HepG2 (cell line): ENCODE data around the gene DHRS1. TPM values are rescaled to one million over a fixed set of nuclear protein-coding genes. Genes with fewer than 3 reads are reported as not detected.

Source experiments
- ARID4A ChIP-seq: sonication (generic); formaldehyde crosslinking; IDR thresholded peaks from 2 replicates; pipeline ENCODE4 v1.5.0; 2020; ENCODE audit warnings: mild to moderate bottlenecking, missing genetic modification reagents, borderline replicate concordance
- ASH2L ChIP-seq: fragments of 300-600, 200-600 bp; sonication (generic); IDR thresholded peaks from 2 replicates; pipeline ENCODE4 v1.7.0; 2017; ENCODE audit warnings: low read depth, mild to moderate bottlenecking, moderate library complexity, mixed read lengths, low read length; ENCODE audit not compliant: insufficient read length
- CENPBD1 ChIP-seq: sonication (generic); formaldehyde crosslinking; IDR thresholded peaks from 2 replicates; pipeline ENCODE4 v1.8.0; 2022; ENCODE audit warnings: missing genetic modification reagents, low read depth, mild to moderate bottlenecking, borderline replicate concordance
- KDM5B ChIP-seq: sonication (generic); formaldehyde crosslinking; IDR thresholded peaks from 2 replicates; pipeline ENCODE4 v1.4.0; 2020; ENCODE audit warnings: missing genetic modification reagents, mild to moderate bottlenecking, borderline replicate concordance
- MNT ChIP-seq: fragments of 450-650 bp; IDR thresholded peaks from 2 replicates; pipeline ENCODE4 v1.6.1; 2016
- RFXANK ChIP-seq: IDR thresholded peaks from 2 replicates; pipeline ENCODE4 v1.6.1; 2016
- SP5 ChIP-seq: IDR thresholded peaks from 2 replicates; pipeline ENCODE4 v1.6.1; 2016; ENCODE audit warnings: low read depth, borderline replicate concordance
- STAT6 ChIP-seq: sonication (generic); formaldehyde crosslinking; IDR thresholded peaks from 2 replicates; pipeline ENCODE4 v1.4.0; 2020; ENCODE audit warnings: missing genetic modification reagents, mild to moderate bottlenecking, borderline replicate concordance
- ZBTB2 ChIP-seq: sonication (generic); formaldehyde crosslinking; IDR thresholded peaks from 2 replicates; pipeline ENCODE4 v1.8.0; 2022; ENCODE audit warnings: low read depth, missing genetic modification reagents
- ZNF275 ChIP-seq: sonication (generic); formaldehyde crosslinking; IDR thresholded peaks from 2 replicates; pipeline ENCODE4 v1.8.0; 2022; ENCODE audit warnings: missing genetic modification reagents, mild to moderate bottlenecking, inconsistent platforms, borderline replicate concordance
- ZNF276 ChIP-seq: sonication (generic); formaldehyde crosslinking; IDR thresholded peaks from 2 replicates; pipeline ENCODE4 v1.4.0; 2020; ENCODE audit warnings: mild to moderate bottlenecking, low read depth, missing genetic modification reagents
- ZNF569 ChIP-seq: sonication (generic); formaldehyde crosslinking; IDR thresholded peaks from 2 replicates; pipeline ENCODE4 v1.5.0; 2020; ENCODE audit warnings: mild to moderate bottlenecking, missing genetic modification reagents, moderate library complexity, borderline replicate concordance
- ZNF891 ChIP-seq: sonication (generic); formaldehyde crosslinking; IDR thresholded peaks from 2 replicates; pipeline ENCODE4 v1.5.0; 2020; ENCODE audit warnings: mild to moderate bottlenecking, missing genetic modification reagents
- polyA plus RNA-seq, 8 experiments: library from polyadenylated mRNA; depleted of rRNA in 3 of 8; stranded (reverse) in 7 of 8; unstranded in 1 of 8; fragments of >200 nt; fragmentation: Illumina TruSeq in 4 of 8; extraction: Trizol in 4 of 8; gene quantifications; 2 replicates each; pipeline versions ENCODE4 v1.2.1 to v1.2.3, GENCODE V29; 2011 to 2016; ENCODE audit warnings: low read depth in 4 of 8, missing spikeins in 1 of 8, mixed read lengths in 1 of 8; ENCODE audit not compliant: insufficient read depth in 1 of 8
- total RNA-seq, 5 experiments: library from RNA; depleted of rRNA; stranded (reverse); fragments of >200 nt; fragmentation: Illumina TruSeq; extraction: Trizol; gene quantifications; 2 replicates each; pipeline ENCODE4 v1.2.3, GENCODE V29; 2016; ENCODE audit warnings: low read depth in 1 of 5

Gene DHRS1
- total and polyA plus RNA-seq, 2 of the 13 experiments (the other 11 are each of a cell fraction or from before 2014, with no cell fraction given) = 49.8 to 60.8 TPM

- TF ChIP-seq ZNF276 (CRISPR knock-in tag) (peak; percentile 98), ZBTB2 (CRISPR knock-in tag) (peak; percentile 97), CENPBD1 (CRISPR knock-in tag) (no peak; the same call in 1 of the 2 replicates), ZNF275 (CRISPR knock-in tag) (peak; percentile 100), STAT6 (CRISPR knock-in tag) (peak; percentile 85; the same call in 1 of the 2 replicates), ASH2L (peak; percentile 99), KDM5B (peak; percentile 100), ARID4A (CRISPR knock-in tag) (peak; percentile 100), ZNF569 (CRISPR knock-in tag) (peak; percentile 100), RFXANK (peak; percentile 95), MNT (peak; percentile 58), ZNF891 (peak; percentile 98), SP5 (CRISPR knock-in tag) (peak; percentile 60; the same call in 1 of the 2 replicates)
Observed at GRCh38 chr14:24271134-24271833, 28.3 kb downstream of the DHRS1 start, which contains the start of gene RABGGTA (continued).
